Lung (tissue), 12 donors: ENCODE measurements around the gene SLC26A3. TPM values are rescaled to one million over a fixed set of nuclear protein-coding genes. Genes with fewer than 3 reads are reported as not detected.
A peak's percentile ranks its signal among the peaks of the same experiment; 100 is the strongest.

ENCODE experiments used
- ATAC-seq: fragments of 200-7000 bp; cut with Tn5 transposase; one replicate; pipeline ENCODE4 v1.9.1; 2020; ENCODE audit warnings: moderate number of reproducible peaks; ENCODE audit not compliant: insufficient read depth, low FRiP score
- DNase-seq, 3 donors: peaks; one replicate each; pipeline ENCODE4 v3.0.0-alpha.2; 2013 to 2017
- H3K27ac ChIP-seq, 2 donors: one replicate each; pipeline ENCODE4 v1.5.1; 2013; ENCODE audit warnings: mild to moderate bottlenecking in 2 of 2, moderate library complexity in 2 of 2, control low read depth in 1 of 2, inconsistent platforms in 1 of 2, low read depth in 1 of 2, low read length in 1 of 2
- H3K27me3 ChIP-seq, 3 donors: one replicate each; pipeline ENCODE4 v1.5.1; 2013; ENCODE audit warnings: low read length in 2 of 3; ENCODE audit not compliant: control insufficient read depth in 3 of 3, insufficient read depth in 3 of 3
- H3K36me3 ChIP-seq, 4 donors: one replicate each; pipeline ENCODE4 v1.5.1; 2013; ENCODE audit warnings: low read length in 4 of 4, mild to moderate bottlenecking in 1 of 4, moderate library complexity in 1 of 4; ENCODE audit not compliant: control insufficient read depth in 4 of 4, insufficient read depth in 4 of 4
- H3K4me1 ChIP-seq, 5 donors: one replicate each; pipeline ENCODE4 v1.5.1; 2013; ENCODE audit warnings: low read length in 5 of 5, mild to moderate bottlenecking in 2 of 5, moderate library complexity in 1 of 5; ENCODE audit not compliant: control insufficient read depth in 5 of 5, insufficient read depth in 5 of 5
- H3K4me3 ChIP-seq: one replicate; pipeline ENCODE4 v1.5.1; 2013; ENCODE audit warnings: mild to moderate bottlenecking, control low read depth, moderate library complexity
- H3K9ac ChIP-seq, 2 donors: one replicate each; pipeline ENCODE4 v1.5.1; 2013; ENCODE audit warnings: low read length in 2 of 2, control low read depth in 1 of 2; ENCODE audit not compliant: insufficient read depth in 1 of 2
- H3K9me3 ChIP-seq, 4 donors: one replicate each; pipeline ENCODE4 v1.5.1; 2013; ENCODE audit warnings: low read length in 3 of 4, mild to moderate bottlenecking in 1 of 4, moderate library complexity in 1 of 4; ENCODE audit not compliant: control insufficient read depth in 4 of 4, insufficient read depth in 3 of 4
- CTCF ChIP-seq: IDR thresholded peaks from 2 replicates; pipeline ENCODE4 v1.5.1; 2012; ENCODE audit warnings: mild to moderate bottlenecking; ENCODE audit errors: control extremely low read depth, extremely low read depth
- WGBS, 2 donors: extraction: QIAGEN DNeasy Blood & Tissue Kit; methylation state at CpG; one replicate each; pipeline ENCODE4 v1.1.7; 2013; 5-methylcytosine and 5-hydroxymethylcytosine counted together
- polyA plus RNA-seq, 2 donors: library from polyadenylated mRNA; stranded (reverse); fragments of 200-250 nt; gene quantifications; one replicate each; pipeline ENCODE4 v1.2.1, GENCODE V29; 2013
- total RNA-seq, 2 donors: library from RNA; depleted of rRNA in 1 of 2; stranded (reverse); fragments of >200 nt in 1 of 2; gene quantifications; one replicate each; pipeline ENCODE4 v1.2.1, GENCODE V29; 2014 to 2021
- donor health status: control.
- donor health status: control.
- donor health status: Bipolar disorder and iron deficiency.
- donor health status: healthy.
- donor health status: DM: yes; HTN: yes; CAD: no.

The SLC26A3 gene
- total and polyA plus RNA-seq, 4 donors = 0.28 to 0.31 TPM; not detected in 2

GRCh38 chr7:107836237-107837144 lies 33.5 kb upstream of the SLC26A3 start:
- no peak for DNase-seq

GRCh38 chr7:107834401-107834800 lies 31.4 kb upstream of the SLC26A3 start:
- no peak for DNase-seq
- H3K36me3 ChIP-seq = no peaks in the 10 kb centered on the region
- WGBS, 2 donors = 86 to 93% methylated on average over 1 of the region's 1 CpG
- peaks cover 0 to 6% (median 0%) of the 10 kb centered on the region in 4 donors for H3K9me3 ChIP-seq
- no peak overlapping the region for H3K9ac ChIP-seq
- H3K27me3 ChIP-seq = peaks cover 0 to 5% (median 0%) of the 10 kb centered on the region in 3 donors
- H3K27ac ChIP-seq = no peak overlapping the region
- no peaks in the 10 kb centered on the region for H3K4me1 ChIP-seq
- H3K4me3 ChIP-seq = no peak overlapping the region
- peak; percentile 27 for ATAC-seq
- TF ChIP-seq CTCF = no peak

More at GRCh38 chr7:107836237-107837144, 33.5 kb upstream of the SLC26A3 start:
- Histone ChIP-seq H3K9ac (no peak overlapping the region), H3K27ac (no peak overlapping the region), H3K9me3 (peaks cover 0 to 4% (median 0%) of the 10 kb centered on the region in 4 donors), H3K27me3 (peaks cover 0 to 5% (median 0%) of the 10 kb centered on the region in 3 donors), H3K4me3 (no peak overlapping the region), H3K4me1 (no peaks in the 10 kb centered on the region), H3K36me3 (no peaks in the 10 kb centered on the region)
- ATAC-seq = peak; percentile 27
- no peak for TF ChIP-seq CTCF
- 38 to 56% methylated on average over 10 of the region's 10 CpGs for WGBS, 2 donors

- Histone ChIP-seq H3K27me3 (peaks cover 0 to 5% (median 0%) of the 10 kb centered on the region in 3 donors), H3K27ac (no peak overlapping the region), H3K36me3 (no peaks in the 10 kb centered on the region), H3K9me3 (peaks cover 0 to 6% (median 0%) of the 10 kb centered on the region in 4 donors), H3K4me3 (no peak overlapping the region), H3K4me1 (no peaks in the 10 kb centered on the region), H3K9ac (no peak overlapping the region)
- no peak for TF ChIP-seq CTCF
- no peak for DNase-seq
- no peak for ATAC-seq
- 85 to 92% methylated on average over 7 of the region's 7 CpGs for WGBS, 2 donors
These were observed 30.7 kb upstream of the SLC26A3 start for GRCh38 chr7:107833684-107834106.
